SK-N-SH (cell line): ENCODE results near the gene AMN1. TPM values are rescaled to one million over a fixed set of nuclear protein-coding genes. Genes with fewer than 3 reads are reported as not detected.

Source experiments
- CTCF ChIA-PET: fragments of 300-600, 350-600 bp; formaldehyde crosslinking; extraction: SDS; loops from one replicate; lab custom pipeline; 2021; lab: Yijun Ruan, JAX
- POLR2A ChIA-PET: fragments of 350-600 bp; sonication (Branson Sonifier 250); formaldehyde crosslinking; extraction: SDS; loops from one replicate; lab custom pipeline; 2020; ENCODE audit warnings: antibody characterized with exemption, inconsistent platforms; lab: Yijun Ruan, JAX
- DNase-seq: peaks from one replicate; pipeline ENCODE4 v3.0.0; 2012
- H2AFZ ChIP-seq: fragments of 200-600 bp; sonication (generic); 2 replicates; pipeline ENCODE4 v1.8.1; 2016; ENCODE audit warnings: antibody characterized with exemption, mild to moderate bottlenecking, low read depth
- H3F3A ChIP-seq: fragments of 200-600 bp; sonication (generic); replicated peaks from 2 replicates; pipeline ENCODE3; 2016; ENCODE audit warnings: antibody characterized with exemption, mild to moderate bottlenecking; ENCODE audit not compliant: insufficient read depth
- H3K27ac ChIP-seq, 2 experiments: fragments of 200-500 bp in 1 of 2; fragments of 200-600 bp in 1 of 2; sonication (Bioruptor generic) in 1 of 2; sonication (generic), shearing (Covaris generic) in 1 of 2; 2 replicates each; pipeline versions ENCODE4 v1.5.1 to v1.6.1; 2014 to 2016; ENCODE audit warnings: low read depth in 2 of 2, inconsistent platforms in 1 of 2, low read length in 1 of 2, mild to moderate bottlenecking in 1 of 2, mixed read lengths in 1 of 2
- H3K27me3 ChIP-seq: fragments of 200-600 bp; sonication (generic), shearing (Covaris generic); 2 replicates; pipeline ENCODE4 v1.6.1; 2016; ENCODE audit warnings: mixed run types; ENCODE audit not compliant: insufficient read depth
- H3K36me3 ChIP-seq, 2 experiments: fragments of 200-500 bp in 1 of 2; fragments of 200-600 bp in 1 of 2; sonication (Bioruptor generic) in 1 of 2; sonication (generic) in 1 of 2; replicated peaks in 1 of 2; 2 replicates each; pipeline versions ENCODE3 to v1.5.1; 2014 to 2016; ENCODE audit warnings: low read length in 1 of 2, mild to moderate bottlenecking in 1 of 2; ENCODE audit not compliant: insufficient read depth in 2 of 2, control insufficient read depth in 1 of 2
- H3K4me1 ChIP-seq, 2 experiments: fragments of 200-500 bp in 1 of 2; fragments of 200-600 bp in 1 of 2; sonication (Bioruptor generic) in 1 of 2; sonication (generic), shearing (Covaris generic) in 1 of 2; 2 replicates each; pipeline versions ENCODE4 v1.5.1 to v1.6.1; 2014 to 2016; ENCODE audit warnings: low read depth in 1 of 2, low read length in 1 of 2, mixed run types in 1 of 2; ENCODE audit not compliant: insufficient read depth in 2 of 2, control insufficient read depth in 1 of 2
- H3K4me2 ChIP-seq: fragments of 200-600 bp; sonication (generic), shearing (Covaris generic); 2 replicates; pipeline ENCODE4 v1.6.1; 2017; ENCODE audit warnings: mixed run types
- H3K4me3 ChIP-seq, 2 experiments: fragments of 200-500 bp in 1 of 2; fragments of 200-600 bp in 1 of 2; sonication (Bioruptor generic) in 1 of 2; sonication (generic), shearing (Covaris generic) in 1 of 2; 2 replicates each; pipeline versions ENCODE4 v1.5.1 to v1.8.1; 2014 to 2016; ENCODE audit warnings: low read depth in 2 of 2, inconsistent platforms in 1 of 2, low read length in 1 of 2, mild to moderate bottlenecking in 1 of 2, mixed read lengths in 1 of 2, moderate library complexity in 1 of 2
- H3K79me2 ChIP-seq: fragments of 200-600 bp; sonication (generic); 2 replicates; pipeline ENCODE4 v1.8.1; 2017; ENCODE audit warnings: mild to moderate bottlenecking; ENCODE audit not compliant: insufficient read depth
- H3K9ac ChIP-seq: fragments of 200-600 bp; sonication (generic); 2 replicates; pipeline ENCODE4 v1.6.1; 2017; ENCODE audit warnings: mixed run types
- H3K9me2 ChIP-seq: fragments of 200-600 bp; sonication (generic); 2 replicates; pipeline ENCODE4 v1.6.1; 2017; ENCODE audit warnings: mixed run types
- H3K9me3 ChIP-seq: fragments of 200-600 bp; sonication (generic); 2 replicates; pipeline ENCODE4 v1.6.1; 2017; ENCODE audit warnings: mixed run types, mild to moderate bottlenecking, moderate library complexity
- H4K20me1 ChIP-seq: fragments of 200-600 bp; sonication (generic); 2 replicates; pipeline ENCODE4 v1.6.1; 2017; ENCODE audit warnings: mild to moderate bottlenecking, mixed run types; ENCODE audit not compliant: insufficient read depth
- ELF1 ChIP-seq: IDR thresholded peaks from 2 replicates; pipeline ENCODE4 v1.4.0; 2012
- EZH2phosphoT487 ChIP-seq: fragments of 200-600 bp; sonication (generic); IDR thresholded peaks from 2 replicates; pipeline ENCODE4 v1.6.1; 2017; ENCODE audit warnings: low read depth, mixed run types, mild to moderate bottlenecking, antibody characterized with exemption, moderate library complexity, borderline replicate concordance
- FOSL2 ChIP-seq: IDR thresholded peaks from 2 replicates; pipeline ENCODE4 v1.4.0; 2012; ENCODE audit warnings: low read depth, mild to moderate bottlenecking, moderate library complexity, borderline replicate concordance
- FOXM1 ChIP-seq: IDR thresholded peaks from 2 replicates; pipeline ENCODE4 v1.4.0; 2012; ENCODE audit warnings: low read depth, mild to moderate bottlenecking
- GABPA ChIP-seq: IDR thresholded peaks from 2 replicates; pipeline ENCODE4 v1.4.0; 2012; ENCODE audit warnings: low read depth, mild to moderate bottlenecking
- IRF3 ChIP-seq: fragments of 150-350 bp; IDR thresholded peaks from 2 replicates; pipeline ENCODE4 v1.6.1; 2016; ENCODE audit warnings: mild to moderate bottlenecking, low read depth, low read length
- NRF1 ChIP-seq: IDR thresholded peaks from 2 replicates; pipeline ENCODE4 v1.6.1; 2012; ENCODE audit warnings: low read depth, mild to moderate bottlenecking, low read length
- RAD21 ChIP-seq: IDR thresholded peaks from 2 replicates; pipeline ENCODE4 v1.6.1; 2012; ENCODE audit warnings: mild to moderate bottlenecking, low read length
- RXRA ChIP-seq: IDR thresholded peaks from 2 replicates; pipeline ENCODE4 v1.4.0; 2012; ENCODE audit warnings: low read depth, mild to moderate bottlenecking, borderline replicate concordance
- SIN3A ChIP-seq: IDR thresholded peaks from 2 replicates; pipeline ENCODE4 v1.6.1; 2012; ENCODE audit warnings: low read depth, mild to moderate bottlenecking, low read length, moderate library complexity, borderline replicate concordance
- SMC3 ChIP-seq: IDR thresholded peaks from 2 replicates; pipeline ENCODE4 v1.6.1; 2012; ENCODE audit warnings: low read depth, low read length, improper control_type of control experiment
- TAF1 ChIP-seq: IDR thresholded peaks from 2 replicates; pipeline ENCODE4 v1.6.1; 2012; ENCODE audit warnings: low read depth, mild to moderate bottlenecking, low read length, moderate library complexity, borderline replicate concordance
- TEAD4 ChIP-seq: IDR thresholded peaks from 2 replicates; pipeline ENCODE4 v1.4.0; 2012; ENCODE audit warnings: mild to moderate bottlenecking, borderline replicate concordance; ENCODE audit not compliant: insufficient read depth
- YY1 ChIP-seq: IDR thresholded peaks from 2 replicates; pipeline ENCODE4 v1.4.0; 2012; ENCODE audit warnings: low read depth, mild to moderate bottlenecking
- WGBS: methylation state at CpG from one replicate; pipeline ENCODE4 v1.1.6; 2017; ENCODE audit warnings: low lambda C conversion rate; 5-methylcytosine and 5-hydroxymethylcytosine counted together
- polyA plus RNA-seq, 3 experiments: library from polyadenylated mRNA; depleted of rRNA; stranded (reverse); fragments of >200 nt; gene quantifications; 2 replicates each; pipeline ENCODE4 v1.2.3, GENCODE V29; 2012
- TF ChIP-seq, protein P1 (sequence below): fragments of 150-350 bp; IDR thresholded peaks from 2 replicates; pipeline ENCODE4 v1.6.1; 2017; ENCODE audit warnings: antibody characterized with exemption, low read length, low read depth, borderline replicate concordance
- TF ChIP-seq, protein P2 (sequence below): IDR thresholded peaks from 2 replicates; pipeline ENCODE4 v1.6.1; 2012; ENCODE audit warnings: mild to moderate bottlenecking, low read depth, low read length, moderate library complexity

Gene AMN1
- polyA plus RNA-seq, 1 of the 3 experiments (the other 2 are of a cell fraction) = 8.6 TPM

- Histone ChIP-seq H3K27ac (no peak overlapping the region), H2AFZ (no peak overlapping the region), H3K4me1 (peaks cover 0 to 12% of the 10 kb centered on the region in 2 experiments; a peak in 1 of 4 replicates), H3K4me3 (no peak overlapping the region), H3K9me2 (no peaks in the 10 kb centered on the region), H3K79me2 (peaks cover 69% of the 10 kb centered on the region), H3K27me3 (no peaks in the 10 kb centered on the region), H3K9me3 (no peaks in the 10 kb centered on the region)
- DNase-seq = no peak
- CTCF ChIA-PET = interaction anchor here (3.6 kb wide), 1 partner anchor 242 kb away, joined by 20 read pairs; no protein-coding TSS in a partner anchor
- TF ChIP-seq EZH2phosphoT487 (no peak), TEAD4 (no peak), RAD21 (no peak), RXRA (no peak), IRF3 (no peak), TAF1 (no peak), NRF1 (no peak), FOSL2 (no peak), ELF1 (no peak), FOXM1 (no peak), GABPA (no peak), SMC3 (no peak), SIN3A (no peak), YY1 (no peak)
- TF ChIP-seq, protein P1, sequence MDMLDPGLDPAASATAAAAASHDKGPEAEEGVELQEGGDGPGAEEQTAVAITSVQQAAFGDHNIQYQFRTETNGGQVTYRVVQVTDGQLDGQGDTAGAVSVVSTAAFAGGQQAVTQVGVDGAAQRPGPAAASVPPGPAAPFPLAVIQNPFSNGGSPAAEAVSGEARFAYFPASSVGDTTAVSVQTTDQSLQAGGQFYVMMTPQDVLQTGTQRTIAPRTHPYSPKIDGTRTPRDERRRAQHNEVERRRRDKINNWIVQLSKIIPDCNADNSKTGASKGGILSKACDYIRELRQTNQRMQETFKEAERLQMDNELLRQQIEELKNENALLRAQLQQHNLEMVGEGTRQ = no peak
- TF ChIP-seq, protein P2, sequence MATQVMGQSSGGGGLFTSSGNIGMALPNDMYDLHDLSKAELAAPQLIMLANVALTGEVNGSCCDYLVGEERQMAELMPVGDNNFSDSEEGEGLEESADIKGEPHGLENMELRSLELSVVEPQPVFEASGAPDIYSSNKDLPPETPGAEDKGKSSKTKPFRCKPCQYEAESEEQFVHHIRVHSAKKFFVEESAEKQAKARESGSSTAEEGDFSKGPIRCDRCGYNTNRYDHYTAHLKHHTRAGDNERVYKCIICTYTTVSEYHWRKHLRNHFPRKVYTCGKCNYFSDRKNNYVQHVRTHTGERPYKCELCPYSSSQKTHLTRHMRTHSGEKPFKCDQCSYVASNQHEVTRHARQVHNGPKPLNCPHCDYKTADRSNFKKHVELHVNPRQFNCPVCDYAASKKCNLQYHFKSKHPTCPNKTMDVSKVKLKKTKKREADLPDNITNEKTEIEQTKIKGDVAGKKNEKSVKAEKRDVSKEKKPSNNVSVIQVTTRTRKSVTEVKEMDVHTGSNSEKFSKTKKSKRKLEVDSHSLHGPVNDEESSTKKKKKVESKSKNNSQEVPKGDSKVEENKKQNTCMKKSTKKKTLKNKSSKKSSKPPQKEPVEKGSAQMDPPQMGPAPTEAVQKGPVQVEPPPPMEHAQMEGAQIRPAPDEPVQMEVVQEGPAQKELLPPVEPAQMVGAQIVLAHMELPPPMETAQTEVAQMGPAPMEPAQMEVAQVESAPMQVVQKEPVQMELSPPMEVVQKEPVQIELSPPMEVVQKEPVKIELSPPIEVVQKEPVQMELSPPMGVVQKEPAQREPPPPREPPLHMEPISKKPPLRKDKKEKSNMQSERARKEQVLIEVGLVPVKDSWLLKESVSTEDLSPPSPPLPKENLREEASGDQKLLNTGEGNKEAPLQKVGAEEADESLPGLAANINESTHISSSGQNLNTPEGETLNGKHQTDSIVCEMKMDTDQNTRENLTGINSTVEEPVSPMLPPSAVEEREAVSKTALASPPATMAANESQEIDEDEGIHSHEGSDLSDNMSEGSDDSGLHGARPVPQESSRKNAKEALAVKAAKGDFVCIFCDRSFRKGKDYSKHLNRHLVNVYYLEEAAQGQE = no peak
- TF ChIP-seq, all 33 proteins: peak for 0
- peaks cover 5% of the 10 kb centered on the region for H3F3A ChIP-seq
- H3K36me3 ChIP-seq = peaks cover 4 to 13% of the 10 kb centered on the region in 2 experiments
- POLR2A ChIA-PET = no interaction called here
- H4K20me1 ChIP-seq = no peaks in the 10 kb centered on the region
- no peak overlapping the region for H3K4me2 ChIP-seq
- no peak overlapping the region for H3K9ac ChIP-seq
- 75% methylated on average over 8 of the region's 8 CpGs for WGBS
Measured at GRCh38 chr12:31644536-31644935, 84.3 kb downstream of the AMN1 start.
